ENCODE measurements around the gene MARCHF3. TPM values are rescaled to one million over a fixed set of nuclear protein-coding genes. Genes with fewer than 3 reads are reported as not detected.

MARCHF3 gene
- total RNA-seq, 1 donor from 2014 or later = 21.9 TPM

- ChIA-PET CTCF (interaction anchor here (0.9 to 1.6 kb wide), 5 partner anchors 15 to 58 kb away, joined by 3 to 9 read pairs (median 4); no protein-coding TSS in a partner anchor), POLR2A (interaction anchor here (0.7 to 4.4 kb wide), 9 partner anchors 9 to 251 kb away, joined by 3 to 47 read pairs (median 5); partner anchors contain the start of gene C5orf63)
- TF ChIP-seq, protein P1, sequence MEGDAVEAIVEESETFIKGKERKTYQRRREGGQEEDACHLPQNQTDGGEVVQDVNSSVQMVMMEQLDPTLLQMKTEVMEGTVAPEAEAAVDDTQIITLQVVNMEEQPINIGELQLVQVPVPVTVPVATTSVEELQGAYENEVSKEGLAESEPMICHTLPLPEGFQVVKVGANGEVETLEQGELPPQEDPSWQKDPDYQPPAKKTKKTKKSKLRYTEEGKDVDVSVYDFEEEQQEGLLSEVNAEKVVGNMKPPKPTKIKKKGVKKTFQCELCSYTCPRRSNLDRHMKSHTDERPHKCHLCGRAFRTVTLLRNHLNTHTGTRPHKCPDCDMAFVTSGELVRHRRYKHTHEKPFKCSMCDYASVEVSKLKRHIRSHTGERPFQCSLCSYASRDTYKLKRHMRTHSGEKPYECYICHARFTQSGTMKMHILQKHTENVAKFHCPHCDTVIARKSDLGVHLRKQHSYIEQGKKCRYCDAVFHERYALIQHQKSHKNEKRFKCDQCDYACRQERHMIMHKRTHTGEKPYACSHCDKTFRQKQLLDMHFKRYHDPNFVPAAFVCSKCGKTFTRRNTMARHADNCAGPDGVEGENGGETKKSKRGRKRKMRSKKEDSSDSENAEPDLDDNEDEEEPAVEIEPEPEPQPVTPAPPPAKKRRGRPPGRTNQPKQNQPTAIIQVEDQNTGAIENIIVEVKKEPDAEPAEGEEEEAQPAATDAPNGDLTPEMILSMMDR (IDR thresholded peaks at IDR 0.05) = no peak
- ATAC-seq (ENCODE audit: low read depth) (no peak), DNase-seq (peak; percentile 22)
- Mint-ChIP-seq H3K4me1 (peaks cover 55% of the 10 kb centered on the region), H3K36me3 (ENCODE audit: low read depth) (peaks cover 2% of the 10 kb centered on the region), H3K4me3 (peak overlapping the region; percentile 94), H3K27ac (peak overlapping the region; percentile 79), H3K27me3 (no peaks in the 10 kb centered on the region), H3K9me3 (no peaks in the 10 kb centered on the region)
- intact Hi-C loops (cut with micrococcal nuclease) = no loop called here
Measured at GRCh38 chr5:127028822-127029457, 1.4 kb downstream of the MARCHF3 start.

GRCh38 chr5:127027539-127027938 lies 2.8 kb downstream of the MARCHF3 start:
- Mint-ChIP-seq H3K36me3 (ENCODE audit: low read depth) (peaks cover 2% of the 10 kb centered on the region), H3K4me1 (peaks cover 57% of the 10 kb centered on the region), H3K27ac (no peak overlapping the region), H3K9me3 (no peaks in the 10 kb centered on the region), H3K27me3 (no peaks in the 10 kb centered on the region), H3K4me3 (no peak overlapping the region)
- intact Hi-C loops (cut with micrococcal nuclease) = no loop called here
- ChIA-PET CTCF (interaction anchor here (0.7 kb wide), 1 partner anchor 23 kb away, joined by 3 read pairs; no protein-coding TSS in a partner anchor), POLR2A (interaction anchor here (1.6 to 1.9 kb wide), 2 partner anchors 56 to 182 kb away, joined by 3 to 6 read pairs; no protein-coding TSS in a partner anchor)
- DNase-seq = no peak
- ATAC-seq (ENCODE audit: low read depth) = no peak
- TF ChIP-seq, protein P1 (IDR thresholded peaks at IDR 0.05) = no peak

DNA sequence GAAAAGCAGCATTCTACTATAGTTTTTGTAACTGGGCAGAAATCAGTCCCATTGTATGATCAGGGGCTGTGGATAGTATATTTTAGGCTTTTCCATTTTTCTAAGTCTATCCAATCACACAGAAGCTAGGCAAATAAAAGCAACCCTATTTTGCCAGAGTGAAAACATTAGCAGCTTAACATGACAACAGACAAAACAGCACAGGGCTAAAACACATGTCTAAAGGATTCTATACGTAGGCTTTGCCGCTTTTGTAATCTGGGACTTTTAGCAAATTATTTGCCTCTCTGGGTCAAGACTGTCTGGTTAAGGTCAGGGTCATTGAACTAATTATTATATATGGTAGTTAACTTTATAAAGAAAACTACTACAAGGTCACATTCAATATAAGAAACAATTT lies 4.2 kb downstream of the MARCHF3 start:
- DNase-seq (no peak), ATAC-seq (ENCODE audit: low read depth) (no peak)
- Mint-ChIP-seq H3K27me3 (no peaks in the 10 kb centered on the region), H3K36me3 (ENCODE audit: low read depth) (peaks cover 3% of the 10 kb centered on the region), H3K4me1 (peaks cover 57% of the 10 kb centered on the region), H3K9me3 (no peaks in the 10 kb centered on the region), H3K27ac (no peak overlapping the region), H3K4me3 (no peak overlapping the region)
- ChIA-PET CTCF (interaction anchor here (0.6 to 1.4 kb wide), 3 partner anchors 12 to 261 kb away, joined by 3 read pairs; no protein-coding TSS in a partner anchor), POLR2A (interaction anchor here (1.9 kb wide), 1 partner anchor 54 kb away, joined by 6 read pairs; no protein-coding TSS in a partner anchor)
- TF ChIP-seq, protein P1 (IDR thresholded peaks at IDR 0.05) = no peak
- intact Hi-C loops (cut with micrococcal nuclease) = no loop called here

DNA sequence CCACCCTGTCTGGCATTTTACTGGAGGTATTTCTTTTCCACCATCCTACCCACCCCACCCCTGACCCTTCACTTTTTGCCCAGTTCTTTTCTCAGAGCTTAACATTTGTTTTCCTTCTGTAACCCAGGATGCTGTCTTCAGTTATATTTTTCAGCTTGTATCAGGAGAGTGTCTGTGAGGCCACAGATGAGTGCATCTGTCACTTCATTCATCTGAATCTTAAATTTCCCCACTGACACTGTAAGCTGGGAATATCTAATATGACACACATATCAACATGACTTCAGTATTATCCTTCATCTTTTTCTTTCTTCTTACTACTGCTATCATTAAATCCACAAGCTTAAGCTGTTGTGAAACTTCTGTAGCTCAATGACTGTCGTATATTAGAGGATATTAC lies 4.9 kb downstream of the MARCHF3 start:
- peaks cover 62% of the 10 kb centered on the region for H3K4me1 Mint-ChIP-seq
- POLR2A ChIA-PET = interaction anchor here (1.0 to 2.6 kb wide), 3 partner anchors 13 to 54 kb away, joined by 6 to 11 read pairs (median 6); no protein-coding TSS in a partner anchor

More for the DNA sequence above, 4.9 kb downstream of the MARCHF3 start:
- Mint-ChIP-seq H3K4me3 (no peak overlapping the region), H3K36me3 (ENCODE audit: low read depth) (peaks cover 3% of the 10 kb centered on the region), H3K27ac (no peak overlapping the region), H3K9me3 (no peaks in the 10 kb centered on the region), H3K27me3 (no peaks in the 10 kb centered on the region)
- DNase-seq (no peak), ATAC-seq (ENCODE audit: low read depth) (no peak)
- intact Hi-C loops (cut with micrococcal nuclease) = no loop called here
- TF ChIP-seq, protein P1 (IDR thresholded peaks at IDR 0.05) = no peak
- CTCF ChIA-PET = interaction anchor here (0.6 to 1.1 kb wide), 2 partner anchors 22 to 260 kb away, joined by 3 read pairs; no protein-coding TSS in a partner anchor
